GM19372 (cell line): ENCODE results near the gene SACS.

Experiments used
- ATAC-seq: cut with Tn5 transposase; IDR thresholded peaks from one replicate; pipeline ENCODE4 v1.9.1; 2021; ENCODE audit warnings: mild to moderate bottlenecking, low read depth, moderate library complexity; ENCODE audit not compliant: unreplicated experiment

SACS gene

DNA sequence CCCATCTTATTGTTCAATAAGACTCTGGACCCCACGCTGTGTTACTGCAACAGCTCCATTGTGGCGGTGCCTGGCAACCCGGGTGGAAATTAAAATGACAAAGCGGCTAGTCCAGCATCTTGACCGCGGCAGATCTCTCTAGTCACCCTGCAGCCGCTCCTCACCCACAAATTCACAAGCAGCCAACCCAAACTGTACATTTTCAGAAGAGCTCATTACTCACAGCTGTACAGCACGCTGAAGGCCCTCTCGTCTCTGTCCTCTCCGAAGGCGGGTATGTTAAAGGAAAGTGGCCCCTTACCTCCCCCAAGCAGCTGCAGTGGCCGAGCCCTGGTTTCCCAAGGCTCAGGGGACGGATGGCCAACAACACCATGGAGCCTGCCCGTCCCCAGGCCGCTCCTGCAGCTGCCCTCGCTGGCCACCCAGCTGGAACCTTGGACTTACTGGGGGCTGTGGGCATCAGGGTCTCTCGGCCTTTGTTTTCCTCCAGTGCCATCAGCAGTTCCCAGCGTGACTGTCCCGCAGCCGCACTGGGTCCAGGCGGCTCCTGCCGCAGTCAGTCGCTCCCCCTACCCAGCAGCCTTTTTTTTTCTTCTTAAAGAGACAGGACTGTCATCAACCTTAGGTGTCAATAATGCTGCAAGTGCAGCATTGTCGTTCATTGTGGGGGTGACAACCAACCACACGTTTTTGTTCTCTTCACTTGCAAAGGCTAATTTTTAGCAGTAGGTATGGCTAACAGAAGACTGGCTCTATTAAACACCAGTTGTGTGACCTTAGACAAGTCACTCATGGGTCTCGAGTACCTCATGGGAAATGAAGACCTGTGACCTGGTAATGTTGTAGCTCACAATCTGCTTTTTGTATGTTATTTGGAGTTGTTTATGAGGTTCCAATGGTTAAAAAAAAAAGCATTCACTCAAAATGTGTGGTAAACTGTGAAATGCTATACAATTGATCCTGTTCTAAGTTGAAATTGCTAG, at the start of gene SACS:
Gene SACS (minus strand): TSS at position 532 of the 983 bp plus-strand sequence. CDS start 22,463 bp downstream, outside the sequence.
- no peak for ATAC-seq

- ATAC-seq: no peak
These were observed 46.8 kb upstream of the SACS start for GRCh38 chr13:23480324-23480723.

DNA sequence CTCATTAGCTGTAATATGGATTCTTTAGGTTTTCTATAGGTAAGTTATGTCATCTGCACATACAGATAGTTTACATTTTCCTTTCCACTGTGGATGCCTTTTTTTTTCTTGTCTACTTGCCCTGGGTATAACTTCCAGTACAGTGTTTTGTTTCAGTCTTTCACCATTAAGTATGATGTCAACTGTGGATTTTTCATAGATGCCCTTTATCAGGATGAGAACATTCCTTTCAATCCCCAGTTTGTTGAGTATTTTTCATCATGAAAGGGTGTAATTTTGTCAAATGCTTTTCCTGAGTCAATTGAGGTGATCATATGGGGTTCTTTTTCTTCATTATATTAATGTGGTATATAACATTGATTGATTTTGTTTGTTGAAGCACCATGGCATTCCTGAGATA, 43.6 kb upstream of the SACS start:
- no peak for ATAC-seq

DNA sequence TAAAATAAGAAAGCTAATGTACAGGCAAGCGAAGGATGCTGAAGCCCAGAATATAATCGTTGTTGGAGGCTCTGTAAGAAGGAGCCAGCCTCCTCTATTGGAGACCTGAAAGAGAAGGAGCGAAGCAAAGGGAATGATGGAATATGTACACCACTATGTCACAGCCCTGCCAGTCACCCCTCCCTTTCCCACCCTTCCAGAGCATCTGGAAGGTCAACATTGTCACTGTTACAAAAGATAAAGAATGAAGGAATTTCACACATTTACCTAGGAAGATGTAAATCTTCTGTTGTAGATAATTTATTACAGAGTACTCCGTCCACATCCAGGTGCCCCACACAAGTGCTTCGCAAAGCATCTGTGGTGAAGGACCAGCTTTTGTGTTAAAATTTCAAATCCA, 39.7 kb upstream of the SACS start:
- ATAC-seq: no peak

- ATAC-seq: no peak
These were observed 38.7 kb upstream of the SACS start for GRCh38 chr13:23472189-23472588.

- no peak for ATAC-seq
These were observed 37.5 kb upstream of the SACS start for GRCh38 chr13:23470790-23471614.

- ATAC-seq: no peak
These were observed 36.5 kb upstream of the SACS start for GRCh38 chr13:23469951-23470421.

DNA sequence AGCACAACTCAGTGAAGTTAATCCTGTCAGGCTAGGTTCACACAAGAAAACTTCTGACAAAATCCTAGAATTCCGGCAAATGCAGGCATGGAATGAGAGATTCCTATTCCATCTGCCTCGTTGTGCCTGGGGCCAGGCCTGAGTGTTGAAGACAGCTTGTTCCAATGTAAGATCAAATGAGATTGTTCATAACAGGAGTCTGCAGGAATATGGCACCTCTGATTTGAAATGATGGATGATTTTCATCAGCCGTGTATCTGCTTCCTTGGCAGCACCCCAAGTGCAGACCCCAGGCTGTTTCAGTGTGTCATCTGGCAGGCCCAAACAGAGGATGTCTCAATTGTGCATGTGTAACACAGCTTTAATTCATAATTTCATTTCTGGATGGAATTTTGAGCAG, 35.3 kb upstream of the SACS start:
- no peak for ATAC-seq

DNA sequence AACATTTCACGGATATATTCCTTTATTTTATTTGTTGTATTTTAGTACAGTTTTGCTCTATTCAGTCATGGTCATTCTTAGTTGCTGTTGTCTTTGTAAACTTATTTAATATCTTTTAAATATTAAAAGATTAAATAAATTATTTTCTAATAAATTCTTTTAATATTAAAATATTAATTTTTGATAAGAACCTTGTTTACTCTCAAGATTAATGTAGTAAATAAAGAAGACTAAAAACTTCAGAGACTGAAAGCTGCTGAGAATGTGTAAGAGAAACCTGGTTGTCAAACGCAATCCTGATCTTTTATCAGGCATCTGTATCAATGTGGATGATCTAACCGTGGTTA, 34.4 kb upstream of the SACS start:
- no peak for ATAC-seq

GRCh38 chr13:23467048-23467931, 33.8 kb upstream of the SACS start:
- no peak for ATAC-seq

GRCh38 chr13:23466144-23467002, 32.9 kb upstream of the SACS start:
- ATAC-seq: peak; percentile 86

DNA sequence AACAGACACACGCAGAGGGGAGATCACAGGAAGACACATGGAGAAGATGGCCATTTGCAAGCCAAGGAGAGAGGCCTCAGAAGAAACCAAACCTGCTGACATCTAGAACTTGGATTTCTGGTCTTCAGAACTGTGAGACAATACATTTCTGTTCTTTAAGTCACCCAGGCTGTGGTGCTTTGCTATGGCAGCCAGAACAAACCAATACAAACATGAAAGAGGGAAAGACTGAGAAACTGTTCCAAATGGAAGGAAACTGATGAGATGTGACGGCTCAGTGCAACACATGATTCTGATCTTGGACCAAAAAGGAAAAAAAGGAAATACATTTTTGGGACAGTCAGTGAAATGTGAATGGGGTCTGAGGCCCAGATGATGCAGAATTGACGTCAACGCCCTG, 30.2 kb upstream of the SACS start:
- no peak for ATAC-seq

DNA sequence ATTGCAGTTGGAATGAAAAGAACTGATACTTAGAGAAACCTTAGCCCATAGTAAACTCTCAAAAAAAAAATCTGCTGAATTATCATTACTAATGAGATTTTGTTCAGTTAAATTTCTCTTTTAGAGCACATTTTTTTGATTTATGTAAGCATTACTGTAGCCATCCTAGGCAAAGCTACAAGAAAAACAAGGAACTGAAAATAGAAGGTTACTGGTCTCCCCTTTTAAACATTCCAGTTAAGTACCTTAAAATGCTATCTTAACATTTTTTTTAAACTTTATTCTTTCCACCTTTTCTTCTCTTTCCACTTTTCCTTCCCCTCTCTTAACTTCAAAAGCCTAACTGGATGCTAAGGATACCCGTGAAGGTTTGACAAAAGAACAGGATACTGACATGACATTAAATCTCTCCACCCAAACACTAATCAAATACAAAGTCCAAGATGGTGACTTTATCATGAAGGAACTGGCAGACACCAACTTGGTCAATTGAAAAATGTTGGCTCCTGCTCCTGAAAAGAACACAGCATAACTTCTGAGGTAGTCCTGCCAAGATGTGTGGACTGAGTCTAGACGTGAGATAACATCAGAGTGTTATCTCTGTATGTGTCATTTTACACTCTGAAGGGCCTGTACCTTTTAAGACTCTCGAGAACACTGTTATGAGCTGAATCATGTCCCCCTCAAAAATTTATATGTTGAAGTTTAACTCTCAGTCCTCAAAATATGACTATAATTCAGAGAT, 29.5 kb upstream of the SACS start:
- no peak for ATAC-seq

DNA sequence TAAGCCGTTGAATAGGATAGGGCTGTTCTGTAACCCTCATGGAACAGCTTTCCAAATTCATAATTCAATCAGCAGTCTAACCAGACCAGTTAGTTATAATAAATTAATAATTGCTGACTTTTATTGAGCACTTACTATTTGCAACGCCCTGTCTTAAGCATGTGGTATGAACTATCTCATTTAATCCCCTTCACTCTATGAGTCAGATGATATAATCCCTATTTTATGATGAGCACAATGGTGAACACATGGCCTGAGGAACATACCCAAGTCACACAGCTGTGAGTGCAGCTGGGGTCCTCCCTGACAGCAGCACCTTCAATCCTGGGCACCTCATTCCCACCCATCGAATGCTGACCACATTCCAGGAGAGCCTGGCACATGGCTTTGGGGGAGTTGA, 28.0 kb upstream of the SACS start:
- ATAC-seq: no peak

DNA sequence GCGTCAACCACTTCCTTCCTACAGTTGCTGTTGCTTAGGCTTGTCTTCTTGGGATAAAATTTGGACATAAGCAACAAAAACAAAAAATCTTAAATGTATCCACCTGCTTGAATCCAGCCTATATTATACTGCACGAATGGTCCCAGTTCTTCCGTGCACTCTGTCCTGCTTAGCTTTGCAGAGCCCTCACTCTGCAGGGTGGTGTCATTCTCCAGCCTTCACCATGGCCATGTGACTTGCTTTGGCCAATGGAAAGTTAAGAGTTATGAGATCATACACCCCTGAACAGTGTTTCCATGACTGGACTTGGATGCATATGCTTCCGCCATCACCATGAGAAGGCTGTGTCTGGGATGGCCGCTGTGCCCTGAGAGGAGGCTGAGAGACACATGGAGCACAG, 27.4 kb upstream of the SACS start:
- ATAC-seq: no peak

DNA sequence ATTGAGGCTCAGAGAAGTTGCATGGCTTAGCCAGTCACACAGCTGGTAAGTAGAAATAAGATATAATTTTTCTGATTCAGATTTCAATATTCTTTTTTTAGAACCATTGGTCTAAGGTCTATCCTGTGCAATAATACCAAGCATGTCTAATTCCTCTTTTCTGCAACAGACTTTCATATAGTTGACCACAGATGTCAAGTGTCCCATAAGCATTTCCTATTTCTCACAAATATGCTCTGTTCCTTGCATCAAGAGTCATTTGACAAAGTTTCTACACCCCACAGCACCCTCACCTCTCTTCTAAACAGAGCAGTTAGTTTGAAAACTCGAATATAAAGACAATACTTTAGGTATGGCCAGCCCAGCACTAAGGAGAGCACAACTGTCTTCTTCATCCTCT, 26.8 kb upstream of the SACS start:
- ATAC-seq: peak; percentile 69

- no peak for ATAC-seq
These were observed 25.5 kb upstream of the SACS start for GRCh38 chr13:23458989-23459388.

GRCh38 chr13:23456437-23457210, 23.1 kb upstream of the SACS start:
- no peak for ATAC-seq
